ENCODE measurements around the gene HIVEP3.

The HIVEP3 gene

DNA sequence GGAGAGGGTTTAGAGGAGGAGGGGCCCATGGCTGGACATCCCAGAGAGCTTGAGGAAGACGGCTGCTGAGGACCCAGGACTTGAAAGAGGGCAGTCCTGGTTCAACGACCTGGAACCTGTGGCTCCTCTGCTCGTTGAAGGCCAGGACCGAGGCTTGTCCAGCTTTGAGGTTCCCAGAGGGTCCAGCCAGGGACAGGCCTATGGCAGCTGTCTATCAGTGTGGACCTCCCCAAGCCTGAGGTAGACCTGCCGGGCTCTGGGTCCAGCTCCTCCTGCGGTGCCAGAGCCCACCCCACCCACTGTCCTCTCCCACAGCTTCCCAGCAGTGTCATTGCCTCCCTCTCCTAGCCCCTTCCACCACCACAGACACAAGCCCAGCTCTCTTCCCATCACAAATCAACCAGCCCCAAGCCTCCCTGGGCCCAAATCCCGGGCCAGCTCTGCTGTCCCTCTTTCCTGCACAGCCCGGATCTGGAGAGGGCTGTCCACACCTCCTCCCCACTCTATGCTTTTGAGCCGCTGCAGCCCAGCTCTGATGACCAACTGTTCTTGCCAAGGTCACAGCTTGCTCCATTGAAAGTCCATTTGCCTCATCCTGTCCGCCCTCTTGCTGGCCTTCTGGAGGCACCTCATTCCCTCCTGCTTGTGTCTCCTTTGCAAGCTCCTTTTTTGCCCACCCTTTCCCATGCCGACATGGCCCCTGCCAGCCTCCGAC, 385.5 kb downstream of the HIVEP3 start:
- DNase-seq (ENCODE audit: low read depth): no peak

DNA sequence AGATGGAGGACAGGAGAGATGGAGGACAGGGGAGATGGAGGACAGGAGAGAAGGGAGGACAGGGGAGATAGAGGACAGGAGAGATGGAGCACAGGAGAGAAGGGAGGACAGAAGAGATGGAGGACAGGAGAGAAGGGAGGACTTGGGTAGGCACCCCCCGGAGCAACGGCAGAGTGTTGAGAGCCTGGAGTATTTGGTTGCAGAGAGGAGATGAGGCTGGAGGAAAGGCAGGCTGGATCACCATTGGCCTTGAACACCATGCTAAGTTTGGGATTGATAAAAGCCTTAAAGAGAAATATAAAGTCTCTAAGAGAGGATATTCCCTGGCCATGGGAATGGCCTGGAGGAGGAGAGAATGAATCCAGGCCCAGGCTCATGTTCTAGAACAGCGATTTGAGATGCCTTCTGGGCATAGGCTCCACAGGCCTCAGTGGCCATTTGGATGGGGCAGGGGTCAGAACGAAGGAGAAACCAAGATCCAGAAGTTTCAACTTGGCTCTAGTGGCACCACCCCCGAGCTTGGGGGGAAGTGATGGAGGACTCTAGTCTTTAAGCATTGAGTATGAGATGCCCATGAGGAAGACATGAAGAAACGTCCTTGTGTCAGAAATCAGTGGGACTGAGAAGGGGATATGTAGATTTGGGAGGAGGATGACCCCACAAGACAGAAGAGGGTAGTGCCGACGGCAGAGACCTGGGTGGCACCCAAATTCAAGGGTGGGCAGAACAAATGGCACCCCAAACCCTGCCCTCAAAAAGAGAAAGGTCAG, 386.3 kb downstream of the HIVEP3 start:
- DNase-seq (ENCODE audit: low read depth): no peak

- DNase-seq (ENCODE audit: low read depth): no peak
Observed at GRCh38 chr1:41530411-41530810, 388.3 kb downstream of the HIVEP3 start.

- no peak for DNase-seq (ENCODE audit: low read depth)
Observed at GRCh38 chr1:41529621-41530395, 388.9 kb downstream of the HIVEP3 start.

GRCh38 chr1:41528726-41529605, 389.8 kb downstream of the HIVEP3 start:
- no peak for DNase-seq (ENCODE audit: low read depth)

- no peak for DNase-seq (ENCODE audit: low read depth)
Observed at GRCh38 chr1:41528106-41528505, 390.6 kb downstream of the HIVEP3 start.

- no peak for DNase-seq (ENCODE audit: low read depth)
Observed at GRCh38 chr1:41526956-41527561, 391.7 kb downstream of the HIVEP3 start.

GRCh38 chr1:41525891-41526587, 392.7 kb downstream of the HIVEP3 start:
- DNase-seq (ENCODE audit: low read depth): no peak

DNA sequence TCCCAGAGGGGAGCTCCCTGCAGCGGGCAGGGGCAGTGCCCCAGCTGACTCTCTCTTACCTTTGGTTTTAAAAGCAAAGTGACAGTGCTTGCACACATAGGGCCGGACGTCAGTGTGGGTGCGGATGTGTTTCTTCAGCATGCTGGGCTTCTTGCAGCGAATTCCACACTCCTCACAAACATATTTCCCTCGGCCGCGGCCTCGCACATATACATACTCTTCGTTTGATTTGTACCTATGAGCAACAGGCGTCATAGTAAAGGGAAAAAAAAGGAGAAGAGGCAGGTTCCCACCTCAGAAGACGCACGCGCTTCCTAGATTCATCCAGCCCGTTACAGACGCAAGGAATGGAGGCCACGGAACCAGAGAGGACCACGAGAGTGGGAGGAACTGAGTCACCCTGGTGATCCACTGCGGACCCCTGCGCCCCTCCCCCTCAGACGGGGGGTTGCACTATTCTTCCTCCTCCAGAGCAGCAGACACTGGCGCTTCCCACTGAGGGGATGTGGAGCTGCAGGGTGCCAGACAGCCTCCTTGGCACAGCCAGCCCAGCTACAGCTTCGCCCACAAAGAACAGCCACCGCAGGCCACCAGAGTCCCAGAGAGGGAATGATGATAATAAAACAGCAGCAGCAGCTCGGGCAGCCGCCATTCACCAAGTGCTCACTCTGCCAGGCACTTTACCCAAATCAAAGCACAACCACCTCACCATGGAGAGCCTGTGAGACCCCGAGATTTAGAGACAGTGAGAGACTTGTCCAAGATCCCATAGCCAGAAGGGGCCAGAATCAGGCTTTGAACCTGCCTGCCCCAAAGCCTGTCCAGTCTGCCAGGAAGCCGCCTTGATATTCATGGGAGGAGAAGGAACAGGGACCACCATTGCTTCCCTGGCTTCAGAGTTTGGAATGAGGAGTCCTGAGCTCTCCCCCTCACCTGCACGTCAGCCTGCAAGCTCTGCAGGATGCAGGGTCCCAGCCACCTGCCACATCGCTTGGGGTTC, 393.7 kb downstream of the HIVEP3 start:
- no peak for DNase-seq (ENCODE audit: low read depth)

DNA sequence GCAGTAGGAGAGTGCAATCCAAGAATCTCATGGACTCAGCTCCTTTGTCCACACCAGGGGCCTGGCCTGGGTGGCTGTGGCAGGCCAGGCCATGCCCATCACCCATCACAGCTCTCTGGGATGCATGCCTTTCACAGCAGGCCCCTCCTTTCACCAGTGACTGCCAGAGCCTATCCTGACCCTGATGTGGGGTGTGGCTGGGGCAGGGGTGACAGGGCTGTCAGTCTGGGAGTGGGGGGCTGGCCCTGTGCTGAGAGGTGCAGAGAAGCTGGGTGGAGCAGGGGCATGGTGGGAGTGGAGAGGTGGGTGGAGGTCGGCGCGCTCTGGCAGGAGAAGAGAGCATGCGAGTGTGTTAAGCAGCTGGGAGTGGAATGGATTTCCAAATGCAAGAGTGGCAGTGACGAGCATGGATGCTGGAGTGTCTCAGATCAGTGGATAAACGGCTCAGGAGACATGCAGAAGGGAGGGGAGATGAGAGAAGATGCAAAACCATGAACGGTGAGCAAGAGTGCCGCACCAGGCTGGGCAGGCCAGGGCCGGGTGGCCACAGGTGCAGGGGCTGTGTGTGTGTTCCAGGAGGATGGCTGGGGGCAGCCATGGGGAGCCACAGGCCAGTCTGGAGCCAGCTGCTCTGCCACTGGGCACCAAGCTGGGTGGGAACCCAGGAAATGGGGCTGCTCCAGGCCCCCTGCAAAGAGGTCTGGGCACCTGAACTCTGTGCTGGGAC, 394.6 kb downstream of the HIVEP3 start:
- DNase-seq (ENCODE audit: low read depth): no peak

GRCh38 chr1:41523071-41523470, 395.7 kb downstream of the HIVEP3 start:
- no peak for DNase-seq (ENCODE audit: low read depth)

DNA sequence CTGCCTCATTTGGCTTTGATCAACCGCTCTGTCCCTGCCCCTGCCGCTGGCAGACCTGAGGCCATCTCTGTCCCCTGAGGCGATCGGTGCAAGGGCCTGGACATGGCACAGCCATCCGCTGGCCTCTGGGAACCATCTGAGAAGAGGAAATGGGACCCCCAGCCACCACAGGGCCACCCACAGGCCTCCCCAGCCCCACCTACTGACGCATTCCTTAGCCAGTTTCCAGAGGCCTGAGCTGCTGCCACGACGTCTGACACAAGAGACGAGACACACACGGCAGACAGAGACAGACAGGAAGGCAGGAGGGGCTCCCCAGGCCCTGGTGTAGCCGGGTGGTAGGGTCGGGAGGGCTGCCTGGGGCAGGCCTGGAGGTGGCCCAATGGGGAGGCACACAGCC, 397.0 kb downstream of the HIVEP3 start:
- DNase-seq (ENCODE audit: low read depth): no peak

GRCh38 chr1:41520951-41521752, 397.6 kb downstream of the HIVEP3 start:
- DNase-seq (ENCODE audit: low read depth): no peak

DNA sequence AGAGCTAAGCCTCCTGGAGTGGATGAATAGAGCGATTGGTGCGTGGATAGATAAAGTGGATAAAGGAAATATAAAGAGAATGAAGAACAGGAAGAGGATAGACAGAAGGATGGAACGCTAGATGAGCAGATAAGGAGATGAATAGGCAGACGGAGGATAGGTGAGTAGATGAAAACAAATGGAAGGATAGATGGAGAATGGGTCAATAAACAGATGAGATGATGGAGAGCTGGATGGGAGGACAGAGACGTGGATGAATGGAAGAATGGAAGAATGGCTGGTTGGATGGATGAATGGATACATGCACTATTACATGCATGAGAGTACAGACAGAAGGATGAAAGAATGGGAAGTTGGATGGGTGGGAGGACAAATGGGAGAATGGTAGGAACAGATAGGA, 399.1 kb downstream of the HIVEP3 start:
- DNase-seq (ENCODE audit: low read depth): no peak

DNA sequence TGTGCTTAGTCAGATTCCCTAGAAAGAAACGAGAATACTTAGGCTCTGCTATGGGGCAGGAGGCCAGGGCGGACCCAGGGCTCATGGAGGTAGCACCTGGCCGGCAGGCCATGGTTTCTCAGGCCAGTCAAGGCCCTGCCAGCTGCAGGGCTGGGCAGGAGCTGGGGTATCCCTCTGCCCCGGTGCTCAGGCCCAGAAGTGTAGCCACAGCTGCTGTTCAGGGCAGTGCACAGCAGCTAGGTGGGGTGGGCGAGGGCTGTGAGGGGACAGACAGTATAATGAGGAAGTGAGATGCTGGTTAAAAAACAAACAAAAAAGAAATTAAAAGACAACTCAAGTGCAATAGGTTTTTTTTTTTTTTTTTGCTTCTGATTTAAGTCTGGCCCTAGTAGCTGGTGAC, 400.3 kb downstream of the HIVEP3 start:
- no peak for DNase-seq (ENCODE audit: low read depth)

GRCh38 chr1:41517062-41517438, 401.7 kb downstream of the HIVEP3 start:
- DNase-seq (ENCODE audit: low read depth): no peak

GRCh38 chr1:41516168-41517061, 402.3 kb downstream of the HIVEP3 start:
- DNase-seq (ENCODE audit: low read depth): no peak

Measured in HS-5 (cell line).